ENCODE measurements around the gene EPHB6. TPM values are rescaled to one million over a fixed set of nuclear protein-coding genes. Genes with fewer than 3 reads are reported as not detected.

EPHB6 gene
- total RNA-seq, 1 donor from 2014 or later = 15.7 TPM

- Histone ChIP-seq H3K9ac (ENCODE audit: low read length) (peak overlapping the region; percentile 41), H3K4me2 (ENCODE audit: low read length) (peak overlapping the region; percentile 65), H3K4me3 (ENCODE audit: insufficient read depth, low read depth, low read length) (no peak overlapping the region), H3K27ac (ENCODE audit: low read depth, low read length) (peak overlapping the region; percentile 90), H3K36me3 (ENCODE audit: insufficient read depth, low read length) (no peaks in the 10 kb centered on the region), H3K4me1 (ENCODE audit: insufficient read depth, low read length) (peaks cover 42% of the 10 kb centered on the region), H3K27me3 (ENCODE audit: insufficient read depth, low read length) (no peaks in the 10 kb centered on the region), H3K9me3 (ENCODE audit: insufficient read depth, low read depth, low read length) (no peaks in the 10 kb centered on the region), H2AFZ (ENCODE audit: low read depth, low read length) (no peak overlapping the region), H3K79me2 (ENCODE audit: insufficient read depth, low read length) (no peaks in the 10 kb centered on the region), H4K20me1 (ENCODE audit: insufficient read depth, low read length) (no peaks in the 10 kb centered on the region)
- no peak for TF ChIP-seq EZH2 (IDR thresholded peaks at IDR 0.05; ENCODE audit: insufficient read depth, low read length)
- TF ChIP-seq, protein P1, sequence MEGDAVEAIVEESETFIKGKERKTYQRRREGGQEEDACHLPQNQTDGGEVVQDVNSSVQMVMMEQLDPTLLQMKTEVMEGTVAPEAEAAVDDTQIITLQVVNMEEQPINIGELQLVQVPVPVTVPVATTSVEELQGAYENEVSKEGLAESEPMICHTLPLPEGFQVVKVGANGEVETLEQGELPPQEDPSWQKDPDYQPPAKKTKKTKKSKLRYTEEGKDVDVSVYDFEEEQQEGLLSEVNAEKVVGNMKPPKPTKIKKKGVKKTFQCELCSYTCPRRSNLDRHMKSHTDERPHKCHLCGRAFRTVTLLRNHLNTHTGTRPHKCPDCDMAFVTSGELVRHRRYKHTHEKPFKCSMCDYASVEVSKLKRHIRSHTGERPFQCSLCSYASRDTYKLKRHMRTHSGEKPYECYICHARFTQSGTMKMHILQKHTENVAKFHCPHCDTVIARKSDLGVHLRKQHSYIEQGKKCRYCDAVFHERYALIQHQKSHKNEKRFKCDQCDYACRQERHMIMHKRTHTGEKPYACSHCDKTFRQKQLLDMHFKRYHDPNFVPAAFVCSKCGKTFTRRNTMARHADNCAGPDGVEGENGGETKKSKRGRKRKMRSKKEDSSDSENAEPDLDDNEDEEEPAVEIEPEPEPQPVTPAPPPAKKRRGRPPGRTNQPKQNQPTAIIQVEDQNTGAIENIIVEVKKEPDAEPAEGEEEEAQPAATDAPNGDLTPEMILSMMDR (IDR thresholded peaks at IDR 0.05; ENCODE audit: insufficient read depth, low read depth, low read length) = no peak
- H3K27ac Mint-ChIP-seq (ENCODE audit: unreplicated experiment) = peak overlapping the region; percentile 96
- no peaks in the 10 kb centered on the region for H3K27me3 Mint-ChIP-seq (ENCODE audit: low read depth, unreplicated experiment)
- H3K4me3 Mint-ChIP-seq (ENCODE audit: unreplicated experiment) = peak overlapping the region; percentile 18
- no peaks in the 10 kb centered on the region for H3K9me3 Mint-ChIP-seq (ENCODE audit: unreplicated experiment)
- no peak for FAIRE-seq
- no peaks in the 10 kb centered on the region for H3K36me3 Mint-ChIP-seq (ENCODE audit: low read depth, unreplicated experiment)
- peaks cover 60% of the 10 kb centered on the region for H3K4me1 Mint-ChIP-seq (ENCODE audit: low read depth, unreplicated experiment)
- DNase-seq (ENCODE audit: low read depth) = no peak
Measured at GRCh38 chr7:142813699-142814098, 41.2 kb upstream of the EPHB6 start.

- peaks cover 34% of the 10 kb centered on the region for H3K4me1 ChIP-seq (ENCODE audit: insufficient read depth, low read length)
- Mint-ChIP-seq H3K9me3 (ENCODE audit: unreplicated experiment) (no peaks in the 10 kb centered on the region), H3K4me1 (ENCODE audit: low read depth, unreplicated experiment) (peaks cover 52% of the 10 kb centered on the region), H3K36me3 (ENCODE audit: low read depth, unreplicated experiment) (no peaks in the 10 kb centered on the region), H3K27ac (ENCODE audit: unreplicated experiment) (no peak overlapping the region), H3K27me3 (ENCODE audit: low read depth, unreplicated experiment) (no peaks in the 10 kb centered on the region), H3K4me3 (ENCODE audit: unreplicated experiment) (no peak overlapping the region)
- TF ChIP-seq EZH2 (IDR thresholded peaks at IDR 0.05; ENCODE audit: insufficient read depth, low read length) = no peak
- TF ChIP-seq, protein P1 (IDR thresholded peaks at IDR 0.05; ENCODE audit: insufficient read depth, low read depth, low read length) = no peak
- H2AFZ ChIP-seq (ENCODE audit: low read depth, low read length) = no peak overlapping the region
- H3K4me2 ChIP-seq (ENCODE audit: low read length) = no peak overlapping the region
- no peak for FAIRE-seq
- no peak overlapping the region for H3K9ac ChIP-seq (ENCODE audit: low read length)
- H3K4me3 ChIP-seq (ENCODE audit: insufficient read depth, low read depth, low read length) = no peak overlapping the region
- H3K36me3 ChIP-seq (ENCODE audit: insufficient read depth, low read length) = no peaks in the 10 kb centered on the region
- no peaks in the 10 kb centered on the region for H3K9me3 ChIP-seq (ENCODE audit: insufficient read depth, low read depth, low read length)
- no peak overlapping the region for H3K27ac ChIP-seq (ENCODE audit: low read depth, low read length)
- no peaks in the 10 kb centered on the region for H3K79me2 ChIP-seq (ENCODE audit: insufficient read depth, low read length)
- no peak for DNase-seq (ENCODE audit: low read depth)
- H3K27me3 ChIP-seq (ENCODE audit: insufficient read depth, low read length) = no peaks in the 10 kb centered on the region
- H4K20me1 ChIP-seq (ENCODE audit: insufficient read depth, low read length) = no peaks in the 10 kb centered on the region
Measured at GRCh38 chr7:142814451-142814850, 40.4 kb upstream of the EPHB6 start.

DNA sequence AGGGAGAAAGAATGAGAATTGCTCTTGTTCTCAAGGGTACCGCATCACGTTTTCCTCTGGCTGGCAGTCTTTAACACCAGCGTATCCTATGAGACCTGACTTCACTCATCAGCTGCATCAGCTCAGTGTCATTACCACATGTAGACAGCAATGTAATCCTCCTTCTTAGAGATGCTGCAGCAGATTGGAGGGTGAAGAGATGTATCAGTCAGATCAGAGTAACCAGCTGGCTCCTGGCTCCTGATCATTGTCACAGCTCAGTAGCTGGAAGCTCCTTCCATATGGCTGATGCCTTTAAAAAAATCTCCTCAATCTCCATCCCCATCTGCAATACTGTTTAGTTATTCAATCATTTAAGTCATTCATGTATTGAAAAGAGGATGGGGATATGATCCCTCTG lies 39.7 kb upstream of the EPHB6 start:
- TF ChIP-seq EZH2 (IDR thresholded peaks at IDR 0.05; ENCODE audit: insufficient read depth, low read length) = no peak
- TF ChIP-seq, protein P1 (IDR thresholded peaks at IDR 0.05; ENCODE audit: insufficient read depth, low read depth, low read length) = no peak
- Mint-ChIP-seq H3K27me3 (ENCODE audit: low read depth, unreplicated experiment) (no peaks in the 10 kb centered on the region), H3K4me3 (ENCODE audit: unreplicated experiment) (no peak overlapping the region), H3K27ac (ENCODE audit: unreplicated experiment) (no peak overlapping the region), H3K36me3 (ENCODE audit: low read depth, unreplicated experiment) (no peaks in the 10 kb centered on the region), H3K9me3 (ENCODE audit: unreplicated experiment) (no peaks in the 10 kb centered on the region), H3K4me1 (ENCODE audit: low read depth, unreplicated experiment) (peaks cover 45% of the 10 kb centered on the region)
- H3K27ac ChIP-seq (ENCODE audit: low read depth, low read length) = no peak overlapping the region
- H2AFZ ChIP-seq (ENCODE audit: low read depth, low read length) = no peak overlapping the region
- no peaks in the 10 kb centered on the region for H3K79me2 ChIP-seq (ENCODE audit: insufficient read depth, low read length)
- H4K20me1 ChIP-seq (ENCODE audit: insufficient read depth, low read length) = no peaks in the 10 kb centered on the region
- peaks cover 27% of the 10 kb centered on the region for H3K4me1 ChIP-seq (ENCODE audit: insufficient read depth, low read length)
- DNase-seq (ENCODE audit: low read depth) (no peak), FAIRE-seq (no peak)
- no peaks in the 10 kb centered on the region for H3K9me3 ChIP-seq (ENCODE audit: insufficient read depth, low read depth, low read length)
- no peak overlapping the region for H3K4me3 ChIP-seq (ENCODE audit: insufficient read depth, low read depth, low read length)
- H3K4me2 ChIP-seq (ENCODE audit: low read length) = no peak overlapping the region
- H3K27me3 ChIP-seq (ENCODE audit: insufficient read depth, low read length) = no peaks in the 10 kb centered on the region
- no peak overlapping the region for H3K9ac ChIP-seq (ENCODE audit: low read length)
- H3K36me3 ChIP-seq (ENCODE audit: insufficient read depth, low read length) = no peaks in the 10 kb centered on the region
